Mucosa of rectum (tissue), 2 donors: ENCODE results near the gene FUZ.

Experiments
- H3K27ac ChIP-seq, 2 donors: one replicate each; pipeline ENCODE4 v1.7.0; 2013; ENCODE audit warnings: inconsistent platforms in 2 of 2, low read depth in 2 of 2, low read length in 2 of 2
- H3K27me3 ChIP-seq, 2 donors: one replicate each; pipeline ENCODE4 v1.7.0; 2013; ENCODE audit warnings: low read length in 2 of 2; ENCODE audit not compliant: control insufficient read depth in 2 of 2, insufficient read depth in 2 of 2
- H3K36me3 ChIP-seq, 2 donors: one replicate each; pipeline ENCODE4 v1.7.0; 2013; ENCODE audit warnings: low read length in 2 of 2; ENCODE audit not compliant: control insufficient read depth in 2 of 2, insufficient read depth in 2 of 2
- H3K4me1 ChIP-seq, 2 donors: one replicate each; pipeline ENCODE4 v1.7.0; 2013; ENCODE audit warnings: low read length in 2 of 2, mild to moderate bottlenecking in 1 of 2; ENCODE audit not compliant: control insufficient read depth in 2 of 2, insufficient read depth in 2 of 2
- H3K4me3 ChIP-seq, 2 donors: one replicate each; pipeline ENCODE4 v1.7.0; 2013; ENCODE audit warnings: low read length in 2 of 2
- H3K9ac ChIP-seq, 2 donors: one replicate each; pipeline ENCODE4 v1.7.0; 2013; ENCODE audit warnings: low read length in 2 of 2, low read depth in 1 of 2, mild to moderate bottlenecking in 1 of 2
- H3K9me3 ChIP-seq, 2 donors: one replicate each; pipeline ENCODE4 v1.7.0; 2013; ENCODE audit warnings: low read length in 2 of 2; ENCODE audit not compliant: control insufficient read depth in 2 of 2
- donor health status: healthy.
- donor health status: Normal muscosa, but diverticular disease.

The FUZ gene

GRCh38 chr19:49799271-49799797 lies 13.8 kb downstream of the FUZ start:
- H3K9me3 ChIP-seq, result no peaks in the 10 kb centered on the region
- H3K27me3 ChIP-seq, result no peaks in the 10 kb centered on the region
- no peak overlapping the region for H3K27ac ChIP-seq
- peaks cover 0 to 3% of the 10 kb centered on the region in 2 donors for H3K4me1 ChIP-seq
- H3K4me3 ChIP-seq, result no peak overlapping the region
- H3K9ac ChIP-seq, result no peak overlapping the region
- peaks cover 53 to 60% of the 10 kb centered on the region in 2 donors for H3K36me3 ChIP-seq

- H3K36me3 ChIP-seq, result peaks cover 53 to 61% of the 10 kb centered on the region in 2 donors
- no peak overlapping the region for H3K9ac ChIP-seq
- peaks cover 0 to 3% of the 10 kb centered on the region in 2 donors for H3K4me1 ChIP-seq
- H3K27me3 ChIP-seq, result no peaks in the 10 kb centered on the region
- H3K27ac ChIP-seq, result no peak overlapping the region
- H3K9me3 ChIP-seq, result no peaks in the 10 kb centered on the region
- no peak overlapping the region for H3K4me3 ChIP-seq
These were observed 14.5 kb downstream of the FUZ start for GRCh38 chr19:49798574-49798973.

- H3K9me3 ChIP-seq, result no peaks in the 10 kb centered on the region
- H3K27me3 ChIP-seq, result no peaks in the 10 kb centered on the region
- H3K4me1 ChIP-seq, result peaks cover 0 to 2% of the 10 kb centered on the region in 2 donors
- H3K4me3 ChIP-seq, result no peak overlapping the region
- H3K36me3 ChIP-seq, result peaks cover 57 to 61% of the 10 kb centered on the region in 2 donors
- no peak overlapping the region for H3K27ac ChIP-seq
- no peak overlapping the region for H3K9ac ChIP-seq
These were observed 17.5 kb downstream of the FUZ start for GRCh38 chr19:49795615-49796014.

- Histone ChIP-seq H3K4me3 (no peak overlapping the region), H3K36me3 (peaks cover 45 to 55% of the 10 kb centered on the region in 2 donors), H3K4me1 (peaks cover 0 to 2% of the 10 kb centered on the region in 2 donors), H3K9ac (no peak overlapping the region), H3K27ac (no peak overlapping the region), H3K27me3 (no peaks in the 10 kb centered on the region), H3K9me3 (no peaks in the 10 kb centered on the region)
These were observed 19.6 kb downstream of the FUZ start for GRCh38 chr19:49793561-49793840.

- peaks cover 45 to 53% of the 10 kb centered on the region in 2 donors for H3K36me3 ChIP-seq
- H3K27ac ChIP-seq, result no peak overlapping the region
- peaks cover 0 to 2% of the 10 kb centered on the region in 2 donors for H3K4me1 ChIP-seq
- H3K9me3 ChIP-seq, result no peaks in the 10 kb centered on the region
- H3K9ac ChIP-seq, result no peak overlapping the region
- H3K27me3 ChIP-seq, result no peaks in the 10 kb centered on the region
- H3K4me3 ChIP-seq, result no peak overlapping the region
These were observed 20.1 kb downstream of the FUZ start for GRCh38 chr19:49792829-49793560.

GRCh38 chr19:49791776-49792445 lies 21.2 kb downstream of the FUZ start:
- Histone ChIP-seq H3K9ac (no peak overlapping the region), H3K27ac (no peak overlapping the region), H3K27me3 (no peaks in the 10 kb centered on the region), H3K4me3 (no peak overlapping the region), H3K36me3 (peaks cover 37 to 51% of the 10 kb centered on the region in 2 donors), H3K4me1 (peaks cover 0 to 2% of the 10 kb centered on the region in 2 donors), H3K9me3 (no peaks in the 10 kb centered on the region)

- H3K27ac ChIP-seq, result peak overlapping the region in 1 of 2 donors; percentile 28
- peaks cover 0 to 2% of the 10 kb centered on the region in 2 donors for H3K4me1 ChIP-seq
- no peak overlapping the region for H3K4me3 ChIP-seq
These were observed 22.2 kb downstream of the FUZ start for GRCh38 chr19:49790866-49791265.

GRCh38 chr19:49788857-49789256 lies 24.2 kb downstream of the FUZ start:
- peaks cover 0 to 2% of the 10 kb centered on the region in 2 donors for H3K4me1 ChIP-seq
- no peak overlapping the region for H3K4me3 ChIP-seq
- H3K9me3 ChIP-seq, result no peaks in the 10 kb centered on the region
- H3K36me3 ChIP-seq, result peaks cover 27 to 35% of the 10 kb centered on the region in 2 donors
- no peak overlapping the region for H3K27ac ChIP-seq
- no peaks in the 10 kb centered on the region for H3K27me3 ChIP-seq
- H3K9ac ChIP-seq, result no peak overlapping the region

More at GRCh38 chr19:49790866-49791265, 22.2 kb downstream of the FUZ start:
- Histone ChIP-seq H3K9me3 (no peaks in the 10 kb centered on the region), H3K36me3 (peaks cover 27 to 42% of the 10 kb centered on the region in 2 donors), H3K27me3 (no peaks in the 10 kb centered on the region), H3K9ac (no peak overlapping the region)

GRCh38 chr19:49787746-49788145 lies 25.3 kb downstream of the FUZ start:
- H3K27ac ChIP-seq, result no peak overlapping the region

GRCh38 chr19:49786376-49786820 lies 26.7 kb downstream of the FUZ start:
- H3K27ac ChIP-seq, result peak overlapping the region in 1 of 2 donors; percentile 52
- no peak overlapping the region for H3K4me3 ChIP-seq
- H3K9ac ChIP-seq, result no peak overlapping the region
- peaks cover 0 to 2% of the 10 kb centered on the region in 2 donors for H3K4me1 ChIP-seq
- no peaks in the 10 kb centered on the region for H3K9me3 ChIP-seq
- H3K36me3 ChIP-seq, result peaks cover 25 to 32% of the 10 kb centered on the region in 2 donors
- H3K27me3 ChIP-seq, result no peaks in the 10 kb centered on the region

More at GRCh38 chr19:49787746-49788145, 25.3 kb downstream of the FUZ start:
- Histone ChIP-seq H3K4me1 (peaks cover 0 to 2% of the 10 kb centered on the region in 2 donors), H3K9me3 (no peaks in the 10 kb centered on the region), H3K36me3 (peaks cover 30 to 35% of the 10 kb centered on the region in 2 donors), H3K27me3 (no peaks in the 10 kb centered on the region), H3K9ac (no peak overlapping the region), H3K4me3 (no peak overlapping the region)
